ENCODE measurements around the gene HAX1.
"Not testable (repeated sequence)": the region's sequence is repeated elsewhere in the genome, so short reads cannot be mapped to it uniquely, and the experiment has no call there.

HAX1 gene

DNA sequence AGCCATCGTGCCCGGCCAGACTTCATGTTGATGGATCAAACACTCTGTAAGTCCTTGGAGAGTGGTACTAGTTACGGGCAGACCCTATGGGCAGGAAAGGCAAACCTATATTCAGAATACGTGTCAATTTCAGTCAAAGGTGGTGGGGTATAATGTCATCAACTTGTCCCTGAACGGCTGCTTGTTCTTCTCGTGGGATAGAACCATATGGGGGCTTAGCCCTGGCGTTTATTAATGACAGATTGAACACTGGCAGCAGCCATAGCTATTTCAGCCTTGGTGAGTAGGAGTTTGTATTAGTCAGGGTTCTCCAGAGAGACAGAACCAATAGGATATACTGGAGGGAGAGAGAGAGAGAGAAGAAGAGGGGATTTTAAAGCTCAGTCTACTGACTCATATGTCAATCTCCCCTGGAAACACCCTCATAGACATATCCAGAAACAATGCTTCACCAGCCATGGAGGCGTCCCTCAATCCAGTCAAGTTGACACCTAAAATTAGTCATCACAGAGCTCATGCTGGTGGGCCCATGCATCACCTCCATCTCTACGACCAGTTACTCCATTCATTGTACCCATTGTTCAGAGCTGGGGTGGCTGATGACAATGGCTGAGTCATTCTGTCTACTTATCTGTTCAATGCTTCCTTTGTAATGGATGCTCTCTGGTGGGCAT is 32.4 kb downstream of the HAX1 start:
- no peak for DNase-seq (ENCODE audit: low spot score)
- in situ Hi-C loops (cut with MboI; ENCODE audit: low pct_unique_long_range_greater_than_20kb, low sequenced_read_pairs, unreplicated experiment): no loop called here
- TF ChIP-seq, protein P1, sequence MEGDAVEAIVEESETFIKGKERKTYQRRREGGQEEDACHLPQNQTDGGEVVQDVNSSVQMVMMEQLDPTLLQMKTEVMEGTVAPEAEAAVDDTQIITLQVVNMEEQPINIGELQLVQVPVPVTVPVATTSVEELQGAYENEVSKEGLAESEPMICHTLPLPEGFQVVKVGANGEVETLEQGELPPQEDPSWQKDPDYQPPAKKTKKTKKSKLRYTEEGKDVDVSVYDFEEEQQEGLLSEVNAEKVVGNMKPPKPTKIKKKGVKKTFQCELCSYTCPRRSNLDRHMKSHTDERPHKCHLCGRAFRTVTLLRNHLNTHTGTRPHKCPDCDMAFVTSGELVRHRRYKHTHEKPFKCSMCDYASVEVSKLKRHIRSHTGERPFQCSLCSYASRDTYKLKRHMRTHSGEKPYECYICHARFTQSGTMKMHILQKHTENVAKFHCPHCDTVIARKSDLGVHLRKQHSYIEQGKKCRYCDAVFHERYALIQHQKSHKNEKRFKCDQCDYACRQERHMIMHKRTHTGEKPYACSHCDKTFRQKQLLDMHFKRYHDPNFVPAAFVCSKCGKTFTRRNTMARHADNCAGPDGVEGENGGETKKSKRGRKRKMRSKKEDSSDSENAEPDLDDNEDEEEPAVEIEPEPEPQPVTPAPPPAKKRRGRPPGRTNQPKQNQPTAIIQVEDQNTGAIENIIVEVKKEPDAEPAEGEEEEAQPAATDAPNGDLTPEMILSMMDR (IDR thresholded peaks at IDR 0.05; ENCODE audit: extremely low read depth, insufficient read depth, missing control alignments): no peak

DNA sequence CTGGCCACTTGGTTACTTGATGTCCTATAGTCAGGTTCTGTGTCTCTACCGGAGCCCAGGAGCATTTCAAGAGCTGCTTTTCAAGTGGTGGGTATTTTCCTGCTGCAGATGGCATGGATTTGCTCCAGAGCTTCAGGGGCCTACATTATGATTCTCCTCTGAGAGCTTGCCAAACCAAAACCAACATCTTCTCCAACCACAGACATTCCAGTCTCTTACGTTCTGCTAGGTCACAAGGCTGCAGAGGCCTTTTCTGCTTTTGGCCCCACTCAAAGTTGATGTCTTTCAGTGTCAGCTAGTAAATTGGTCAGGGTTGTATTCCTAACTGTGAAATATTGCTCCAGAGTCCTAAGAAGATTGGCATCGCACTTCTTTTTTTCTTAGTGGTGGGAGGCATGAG is 33.7 kb downstream of the HAX1 start:
- TF ChIP-seq, protein P1 (IDR thresholded peaks at IDR 0.05; ENCODE audit: extremely low read depth, insufficient read depth, missing control alignments): no peak
- DNase-seq (ENCODE audit: low spot score): no peak
- in situ Hi-C loops (cut with MboI; ENCODE audit: low pct_unique_long_range_greater_than_20kb, low sequenced_read_pairs, unreplicated experiment): no loop called here

DNA sequence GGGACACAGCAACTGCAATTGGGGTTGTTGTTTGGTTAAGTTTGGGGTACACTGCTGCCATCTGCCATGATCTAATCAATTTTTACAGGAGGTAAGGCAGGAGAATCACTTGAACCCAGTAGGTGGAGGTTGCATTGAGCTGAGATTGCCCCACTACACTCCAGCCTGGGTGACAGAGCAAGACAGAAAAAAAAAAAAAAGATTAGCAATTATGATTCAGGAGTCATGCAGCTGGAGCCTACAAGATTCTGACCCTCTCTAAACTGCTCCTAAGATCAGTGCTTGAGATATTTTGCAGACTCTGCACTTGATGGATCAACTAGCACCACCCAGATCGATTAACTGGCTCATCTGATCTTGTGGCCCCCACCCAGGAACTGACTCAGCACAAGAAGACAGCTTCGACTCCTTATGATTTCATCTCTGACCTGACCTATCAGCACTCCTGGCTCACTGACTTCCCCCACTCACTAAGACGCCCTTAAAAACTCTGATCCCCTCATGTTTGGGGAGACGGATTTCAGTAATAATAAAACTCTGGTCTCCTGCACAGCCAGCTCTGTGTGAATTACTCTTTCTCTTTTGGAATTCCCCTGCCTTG is 35.3 kb downstream of the HAX1 start:
- DNase-seq (ENCODE audit: low spot score); in situ Hi-C loops (cut with MboI; ENCODE audit: low pct_unique_long_range_greater_than_20kb, low sequenced_read_pairs, unreplicated experiment): not testable (repeated sequence)

DNA sequence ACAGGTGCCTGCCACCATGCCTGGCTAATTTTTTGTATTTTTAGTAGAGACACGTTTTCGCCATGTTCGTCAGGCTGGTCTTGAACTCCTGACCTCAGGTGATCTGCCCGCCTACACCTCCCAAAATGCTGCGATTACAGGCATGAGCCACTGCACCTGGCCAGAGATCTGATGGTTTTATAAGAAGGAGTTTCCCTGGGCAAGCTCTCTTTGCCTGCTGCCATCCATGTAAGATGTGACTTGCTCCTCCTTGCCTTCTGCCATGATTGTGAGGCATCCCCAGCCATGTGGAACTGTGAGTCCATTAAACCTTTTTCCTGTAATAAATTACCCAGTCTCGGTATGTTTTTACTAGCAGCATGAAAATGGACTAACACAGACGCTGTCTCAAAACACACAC is 36.7 kb downstream of the HAX1 start:
- DNase-seq (ENCODE audit: low spot score); in situ Hi-C loops (cut with MboI; ENCODE audit: low pct_unique_long_range_greater_than_20kb, low sequenced_read_pairs, unreplicated experiment): not testable (repeated sequence)

DNA sequence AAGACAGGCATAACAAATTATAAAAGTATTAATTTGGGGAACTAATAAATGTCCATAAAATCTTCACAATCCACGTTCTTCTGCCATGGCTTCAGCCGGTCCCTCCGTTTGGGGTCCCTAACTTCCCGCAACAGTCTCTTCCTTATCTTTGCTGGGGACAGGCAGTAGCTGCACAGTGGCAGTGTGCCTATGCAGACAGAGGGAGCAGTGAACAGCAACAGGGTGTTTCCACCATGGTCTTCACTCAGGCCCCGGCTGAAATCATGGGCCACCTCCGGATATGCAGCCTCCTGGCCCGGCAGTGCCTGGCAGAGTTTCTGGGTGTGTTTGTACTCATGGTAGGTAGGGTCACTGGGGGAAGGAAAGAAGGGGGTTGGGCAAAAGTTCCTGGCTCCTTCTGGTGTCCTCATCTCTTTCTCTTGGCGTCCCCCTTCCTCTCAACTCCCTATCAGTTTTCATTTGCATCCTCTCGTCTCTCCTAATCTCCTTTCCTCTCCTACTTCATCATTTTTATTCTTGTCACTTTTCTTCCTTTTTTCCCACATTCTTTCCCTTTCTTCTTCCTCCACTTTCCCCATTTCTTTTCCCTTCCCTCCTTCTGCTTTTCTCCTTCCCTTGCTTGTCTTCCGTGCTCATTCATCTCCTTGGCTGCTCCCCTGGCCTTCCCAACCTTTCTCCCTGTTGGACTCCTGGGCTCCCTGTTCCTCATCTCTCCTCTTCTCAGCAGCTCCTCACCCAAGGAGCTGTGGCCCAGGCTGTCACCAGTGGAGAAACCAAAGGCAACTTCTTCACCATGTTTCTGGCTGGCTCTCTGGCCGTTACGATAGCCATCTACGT is 40.0 kb downstream of the HAX1 start:
- in situ Hi-C loops (cut with MboI; ENCODE audit: low pct_unique_long_range_greater_than_20kb, low sequenced_read_pairs, unreplicated experiment); DNase-seq (ENCODE audit: low spot score): not testable (repeated sequence)

GRCh38 chr1:154313066-154313356 is 40.6 kb downstream of the HAX1 start:
- in situ Hi-C loops (cut with MboI; ENCODE audit: low pct_unique_long_range_greater_than_20kb, low sequenced_read_pairs, unreplicated experiment): no loop called here

GRCh38 chr1:154314226-154314625 is 41.8 kb downstream of the HAX1 start:
- in situ Hi-C loops (cut with MboI; ENCODE audit: low pct_unique_long_range_greater_than_20kb, low sequenced_read_pairs, unreplicated experiment); DNase-seq (ENCODE audit: low spot score): not testable (repeated sequence)

More at GRCh38 chr1:154313066-154313356, 40.6 kb downstream of the HAX1 start:
- DNase-seq (ENCODE audit: low spot score): no peak
- TF ChIP-seq, protein P1 (IDR thresholded peaks at IDR 0.05; ENCODE audit: extremely low read depth, insufficient read depth, missing control alignments): no peak

- no peak for DNase-seq (ENCODE audit: low spot score)
- TF ChIP-seq, protein P1 (IDR thresholded peaks at IDR 0.05; ENCODE audit: extremely low read depth, insufficient read depth, missing control alignments): no peak
- in situ Hi-C loops (cut with MboI; ENCODE audit: low pct_unique_long_range_greater_than_20kb, low sequenced_read_pairs, unreplicated experiment): no loop called here
These were observed 44.3 kb downstream of the HAX1 start for GRCh38 chr1:154316704-154317103.
